Upper lobe of right lung (tissue), 1 donor: ENCODE measurements around the gene ACTA2. TPM values are rescaled to one million over a fixed set of nuclear protein-coding genes. Genes with fewer than 3 reads are reported as not detected.
A peak's percentile ranks its signal among the peaks of the same experiment; 100 is the strongest.

ENCODE experiments used
- ATAC-seq: fragments of 200-7000 bp; cut with Tn5 transposase; one replicate; pipeline ENCODE4 v1.9.1; 2020; ENCODE audit warnings: mild to moderate bottlenecking, moderate library complexity
- DNase-seq: peaks from one replicate; pipeline ENCODE4 v3.0.0-alpha.2; 2020
- H3K27ac ChIP-seq: fragments of 200-600 bp; one replicate; pipeline ENCODE4 v1.8.0; 2022
- H3K27me3 ChIP-seq: fragments of 200-600 bp; one replicate; pipeline ENCODE4 v1.8.0; 2022; ENCODE audit warnings: mild to moderate bottlenecking
- H3K36me3 ChIP-seq: fragments of 200-600 bp; one replicate; pipeline ENCODE4 v1.8.0; 2022
- H3K4me1 ChIP-seq: fragments of 200-600 bp; one replicate; pipeline ENCODE4 v1.8.0; 2022
- H3K4me3 ChIP-seq: fragments of 200-600 bp; one replicate; pipeline ENCODE4 v1.8.0; 2022; ENCODE audit warnings: mild to moderate bottlenecking
- H3K9me3 ChIP-seq: fragments of 200-600 bp; one replicate; pipeline ENCODE4 v1.8.0; 2022
- CTCF ChIP-seq: fragments of 200-600 bp; IDR thresholded peaks from one replicate; pipeline ENCODE4 v1.8.0; 2022; ENCODE audit warnings: antibody characterized with exemption
- intact Hi-C: fragments of 100-400 bp; cut with DNase I; formaldehyde crosslinking; loops from one replicate; pipeline ENCODE4 v1.11.0; 2022
- total RNA-seq: library from RNA; stranded (reverse); fragmentation: NEBNext Ultra II Directional; extraction: Animal tissue kit (Norgen Biotek cat#: 25700); gene quantifications from one replicate; pipeline ENCODE4 v1.2.1, GENCODE V29; 2021
- donor health status: DM: no; HTN: yes; CAD: no; lungs with severe emphysema.

ACTA2 gene
- total RNA-seq, 1 donor from 2014 or later: 478 TPM

- ATAC-seq (no peak), DNase-seq (no peak)
- H3K27ac ChIP-seq: peak overlapping the region; percentile 88
- H3K36me3 ChIP-seq: no peaks in the 10 kb centered on the region
- TF ChIP-seq CTCF: no peak
- intact Hi-C loops: no loop called here
- H3K9me3 ChIP-seq: no peaks in the 10 kb centered on the region
- peaks cover 20% of the 10 kb centered on the region for H3K4me1 ChIP-seq
- H3K4me3 ChIP-seq: peak overlapping the region; percentile 61
- H3K27me3 ChIP-seq: no peaks in the 10 kb centered on the region
Observed at GRCh38 chr10:88975377-88975720, 22.8 kb upstream of the ACTA2 start.

GRCh38 chr10:88974446-88975376 lies 22.1 kb upstream of the ACTA2 start:
- Histone ChIP-seq H3K27ac (peak overlapping the region; percentile 88), H3K4me1 (peaks cover 15% of the 10 kb centered on the region), H3K9me3 (no peaks in the 10 kb centered on the region), H3K27me3 (no peaks in the 10 kb centered on the region), H3K36me3 (no peaks in the 10 kb centered on the region), H3K4me3 (peak overlapping the region; percentile 61)
- intact Hi-C loops: no loop called here
- no peak for DNase-seq
- TF ChIP-seq CTCF: no peak
- ATAC-seq: peak; percentile 24

- intact Hi-C loops: no loop called here
- no peaks in the 10 kb centered on the region for H3K36me3 ChIP-seq
- ATAC-seq: no peak
- H3K27me3 ChIP-seq: no peaks in the 10 kb centered on the region
- no peak overlapping the region for H3K27ac ChIP-seq
- peaks cover 15% of the 10 kb centered on the region for H3K4me1 ChIP-seq
- no peak for TF ChIP-seq CTCF
- H3K4me3 ChIP-seq: no peak overlapping the region
- DNase-seq: no peak
- no peaks in the 10 kb centered on the region for H3K9me3 ChIP-seq
Observed at GRCh38 chr10:88974012-88974411, 21.4 kb upstream of the ACTA2 start.

GRCh38 chr10:88971221-88972061 lies 18.9 kb upstream of the ACTA2 start:
- Histone ChIP-seq H3K4me1 (peaks cover 19% of the 10 kb centered on the region), H3K4me3 (no peak overlapping the region), H3K27me3 (no peaks in the 10 kb centered on the region), H3K9me3 (no peaks in the 10 kb centered on the region), H3K27ac (no peak overlapping the region), H3K36me3 (no peaks in the 10 kb centered on the region)
- TF ChIP-seq CTCF: no peak
- DNase-seq (no peak), ATAC-seq (peak; percentile 25)
- intact Hi-C loops: no loop called here

GRCh38 chr10:88968391-88968790 lies 15.8 kb upstream of the ACTA2 start:
- DNase-seq (no peak), ATAC-seq (no peak)
- Histone ChIP-seq H3K27me3 (no peaks in the 10 kb centered on the region), H3K36me3 (no peaks in the 10 kb centered on the region), H3K4me3 (no peak overlapping the region), H3K9me3 (no peaks in the 10 kb centered on the region), H3K27ac (no peak overlapping the region), H3K4me1 (peaks cover 7% of the 10 kb centered on the region)
- no peak for TF ChIP-seq CTCF
- intact Hi-C loops: no loop called here
